Pancreas (tissue), 10 donors: ENCODE data around the gene LUZP2. TPM values are rescaled to one million over a fixed set of nuclear protein-coding genes. Genes with fewer than 3 reads are reported as not detected.
A peak's percentile ranks its signal among the peaks of the same experiment; 100 is the strongest.

ENCODE experiments used
- ATAC-seq, 4 donors: fragments of 200-7000 bp; cut with Tn5 transposase; one replicate each; pipeline versions ENCODE4 v1.8.0 to v1.9.1; 2020; ENCODE audit warnings: mild to moderate bottlenecking in 4 of 4, moderate library complexity in 4 of 4
- DNase-seq, 6 donors: peaks; one replicate each; pipeline ENCODE4 v3.0.0-alpha.2; 2020
- FAIRE-seq: peaks from 2 replicates; lab custom pipeline; 2012; peaks lifted over from hg19 to GRCh38; lab: Jason Lieb, UNC
- H3K27ac ChIP-seq, 4 donors: fragments of 200-600 bp; sonication (generic); 1 replicate in 3 of 4; 2 replicates in 1 of 4; pipeline versions ENCODE4 v1.5.0 to v1.8.0; 2020
- H3K27me3 ChIP-seq, 4 donors: fragments of 200-600 bp; one replicate each; pipeline ENCODE4 v1.8.0; 2021
- H3K36me3 ChIP-seq, 3 donors: fragments of 200-600 bp; sonication (generic) in 1 of 3; one replicate each; pipeline versions ENCODE4 v1.5.0 to v1.8.0; 2020 to 2021
- H3K4me1 ChIP-seq, 3 donors: fragments of 200-600 bp; one replicate each; pipeline ENCODE4 v1.8.0; 2021
- H3K4me3 ChIP-seq, 4 donors: fragments of 200-600 bp; sonication (generic) in 2 of 4; one replicate each; pipeline versions ENCODE4 v1.5.0 to v1.8.0; 2020 to 2021
- H3K9me3 ChIP-seq, 4 donors: fragments of 200-600 bp; one replicate each; pipeline ENCODE4 v1.8.0; 2021
- WGBS, 2 donors: extraction: QIAGEN DNeasy Blood & Tissue Kit; methylation state at CpG; one replicate each; pipeline ENCODE4 v1.1.7; 2013; 5-methylcytosine and 5-hydroxymethylcytosine counted together
- intact Hi-C, 3 donors: fragments of 100-400 bp; cut with DNase I; formaldehyde crosslinking; loops; one replicate each; pipeline versions ENCODE4 v1.11.1 to v1.14.2; 2022
- polyA plus RNA-seq, 2 donors: library from polyadenylated mRNA; stranded (reverse); fragments of 200-250 nt; gene quantifications; one replicate each; pipeline ENCODE4 v1.2.3, GENCODE V29; 2013
- total RNA-seq, 6 donors: library from RNA; stranded (reverse); fragmentation: NEBNext Ultra II Directional in 4 of 6; extraction: Animal tissue kit (Norgen Biotek cat#: 25700) in 4 of 6; gene quantifications; one replicate each; pipeline versions ENCODE4 v1.2.1 to v1.2.4, GENCODE V29; 2021 to 2023
- TF ChIP-seq, protein P1 (sequence below), 4 donors: fragments of 200-600 bp; sonication (generic) in 3 of 4; IDR thresholded peaks; one replicate each; pipeline versions ENCODE4 v1.5.0 to v1.8.0; 2021; ENCODE audit warnings: antibody characterized with exemption in 4 of 4
- donor health status: healthy with polysubstance abuse.
- donor health status: DM: no; HTN: no; CAD: no; lungs with moderate emphysema.
- donor health status: DM: no; HTN: no; CAD: no.
- donor health status: control.
- donor health status: control.
- donor health status: Bipolar disorder and iron deficiency.
- donor health status: DM: yes; HTN: yes; CAD: no.
- donor health status: DM: no; HTN: no; CAD: no.
- donor health status: DM: no; HTN: no; CAD: no.
- donor health status: DM: yes; HTN: yes; CAD: no.

LUZP2 gene
- total and polyA plus RNA-seq, 8 donors = 0.04 to 0.19 (median 0.07) TPM; not detected in 3

DNA sequence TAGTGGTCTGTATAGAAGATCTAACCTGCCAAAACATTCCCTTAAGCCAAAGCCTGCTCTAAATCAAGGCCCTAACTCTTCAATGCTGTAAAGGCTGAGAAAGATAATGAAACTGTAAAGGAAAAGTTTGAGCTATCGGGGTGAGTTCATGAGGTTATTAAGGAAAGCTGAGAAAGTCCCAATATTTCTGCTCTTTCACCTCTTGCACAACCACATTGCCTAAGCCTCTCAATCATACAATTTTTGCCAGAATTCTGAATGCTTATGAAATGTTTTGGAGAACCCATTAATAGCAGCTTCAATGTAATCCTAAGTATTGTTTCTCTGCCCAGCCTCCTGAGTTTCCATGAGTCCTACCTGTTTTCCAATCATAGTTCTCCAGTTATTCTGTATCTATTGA lies 373.2 kb downstream of the LUZP2 start:
- FAIRE-seq = no peak
- 92 to 95% methylated on average over 1 of the region's 1 CpG for WGBS, 2 donors
- Histone ChIP-seq H3K36me3 (no peaks in the 10 kb centered on the region), H3K4me3 (no peak overlapping the region), H3K9me3 (no peaks in the 10 kb centered on the region), H3K4me1 (no peaks in the 10 kb centered on the region), H3K27me3 (no peaks in the 10 kb centered on the region), H3K27ac (no peak overlapping the region)
- no peak for DNase-seq
- intact Hi-C loops = no loop called here
- TF ChIP-seq, protein P1, sequence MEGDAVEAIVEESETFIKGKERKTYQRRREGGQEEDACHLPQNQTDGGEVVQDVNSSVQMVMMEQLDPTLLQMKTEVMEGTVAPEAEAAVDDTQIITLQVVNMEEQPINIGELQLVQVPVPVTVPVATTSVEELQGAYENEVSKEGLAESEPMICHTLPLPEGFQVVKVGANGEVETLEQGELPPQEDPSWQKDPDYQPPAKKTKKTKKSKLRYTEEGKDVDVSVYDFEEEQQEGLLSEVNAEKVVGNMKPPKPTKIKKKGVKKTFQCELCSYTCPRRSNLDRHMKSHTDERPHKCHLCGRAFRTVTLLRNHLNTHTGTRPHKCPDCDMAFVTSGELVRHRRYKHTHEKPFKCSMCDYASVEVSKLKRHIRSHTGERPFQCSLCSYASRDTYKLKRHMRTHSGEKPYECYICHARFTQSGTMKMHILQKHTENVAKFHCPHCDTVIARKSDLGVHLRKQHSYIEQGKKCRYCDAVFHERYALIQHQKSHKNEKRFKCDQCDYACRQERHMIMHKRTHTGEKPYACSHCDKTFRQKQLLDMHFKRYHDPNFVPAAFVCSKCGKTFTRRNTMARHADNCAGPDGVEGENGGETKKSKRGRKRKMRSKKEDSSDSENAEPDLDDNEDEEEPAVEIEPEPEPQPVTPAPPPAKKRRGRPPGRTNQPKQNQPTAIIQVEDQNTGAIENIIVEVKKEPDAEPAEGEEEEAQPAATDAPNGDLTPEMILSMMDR (IDR thresholded peaks at IDR 0.05) = no peak
- ATAC-seq = no peak

DNA sequence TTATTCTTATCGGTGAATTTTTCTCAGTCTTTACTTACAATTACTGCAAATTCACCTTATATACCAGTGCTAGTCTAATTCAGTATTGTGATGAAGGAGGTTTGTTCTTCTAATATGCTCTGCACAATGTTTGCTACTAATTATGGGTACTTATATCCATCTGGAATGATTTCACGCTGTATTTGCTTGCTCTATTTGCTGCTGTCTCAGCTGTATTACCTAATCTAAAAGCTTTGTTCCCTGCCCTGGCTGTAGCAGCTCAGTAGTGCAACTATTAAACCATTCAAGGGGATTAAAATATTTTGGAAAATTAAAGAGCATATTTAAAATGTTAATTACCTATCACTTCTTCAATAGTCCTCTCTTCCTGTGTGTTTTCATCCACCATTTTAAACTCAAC lies 375.3 kb downstream of the LUZP2 start:
- Histone ChIP-seq H3K36me3 (no peaks in the 10 kb centered on the region), H3K9me3 (no peaks in the 10 kb centered on the region), H3K27me3 (no peaks in the 10 kb centered on the region), H3K27ac (no peak overlapping the region), H3K4me3 (no peak overlapping the region), H3K4me1 (no peaks in the 10 kb centered on the region)
- ATAC-seq (no peak), FAIRE-seq (no peak), DNase-seq (no peak)
- intact Hi-C loops = no loop called here
- 80 to 90% methylated on average over 2 of the region's 2 CpGs for WGBS, 2 donors
- TF ChIP-seq, protein P1 (IDR thresholded peaks at IDR 0.05) = no peak

DNA sequence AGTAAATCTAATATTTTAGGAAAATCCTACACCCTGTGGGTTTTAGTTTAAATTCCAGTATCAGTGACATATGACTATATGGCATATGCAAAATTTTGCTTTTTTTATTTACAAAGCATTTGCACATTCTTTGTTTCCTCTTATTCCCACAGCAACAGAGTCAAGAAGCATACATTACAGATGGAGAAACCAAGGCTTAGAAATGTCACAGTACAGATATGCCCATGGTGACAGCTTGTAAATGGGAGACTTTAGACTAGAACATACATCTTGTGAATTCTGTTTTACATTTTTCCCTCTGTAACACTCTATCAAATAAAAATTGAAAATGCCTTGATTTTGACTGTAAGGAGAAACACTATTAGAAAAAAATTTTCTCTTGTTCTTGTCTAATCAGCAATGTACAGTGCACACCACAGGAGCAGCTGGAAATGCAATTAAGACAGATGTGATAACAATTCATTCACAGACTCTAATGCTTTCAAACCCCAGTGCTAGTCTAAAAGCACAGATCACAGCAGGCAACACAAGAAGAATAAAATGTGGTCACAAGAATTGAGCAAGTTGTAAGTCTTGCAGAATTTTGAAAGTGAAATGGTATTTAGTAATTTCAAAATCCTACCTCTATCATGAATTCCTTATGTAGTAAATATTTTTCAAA lies 375.9 kb downstream of the LUZP2 start:
- Histone ChIP-seq H3K4me1 (no peaks in the 10 kb centered on the region), H3K27me3 (no peaks in the 10 kb centered on the region), H3K27ac (no peak overlapping the region), H3K4me3 (no peak overlapping the region), H3K9me3 (no peaks in the 10 kb centered on the region), H3K36me3 (no peaks in the 10 kb centered on the region)
- ATAC-seq (no peak), DNase-seq (no peak), FAIRE-seq (no peak)
- intact Hi-C loops = no loop called here
- TF ChIP-seq, protein P1 (IDR thresholded peaks at IDR 0.05) = no peak

DNA sequence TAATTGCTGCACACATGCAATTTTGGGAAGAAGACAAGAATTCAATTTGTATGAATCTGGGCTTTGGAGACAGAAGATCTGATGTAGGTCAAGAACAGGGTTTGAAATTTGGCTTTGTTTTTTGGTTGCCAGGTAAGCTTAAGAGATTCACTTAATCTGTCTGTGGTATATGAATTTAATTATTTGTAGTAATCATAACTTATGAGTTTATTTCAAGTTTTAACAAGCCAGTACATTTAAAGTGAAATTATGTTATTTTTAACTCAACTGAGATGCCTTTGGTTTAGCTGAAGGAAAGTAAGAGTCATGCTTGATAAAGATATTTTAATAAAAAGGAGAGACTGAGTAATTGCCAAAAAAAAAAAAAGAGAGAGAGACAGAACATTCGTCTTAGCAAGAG lies 384.1 kb downstream of the LUZP2 start:
- DNase-seq (no peak), ATAC-seq (no peak), FAIRE-seq (no peak)
- TF ChIP-seq, protein P1 (IDR thresholded peaks at IDR 0.05) = no peak
- intact Hi-C loops = no loop called here
- H3K9me3 ChIP-seq = no peaks in the 10 kb centered on the region
- no peaks in the 10 kb centered on the region for H3K36me3 ChIP-seq
- H3K27me3 ChIP-seq = no peaks in the 10 kb centered on the region
- 13 to 19% methylated on average over 1 of the region's 1 CpG for WGBS, 2 donors
- peaks cover 0 to 8% (median 2%) of the 10 kb centered on the region in 3 donors for H3K4me1 ChIP-seq
- H3K4me3 ChIP-seq = no peak overlapping the region
- no peak overlapping the region for H3K27ac ChIP-seq

DNA sequence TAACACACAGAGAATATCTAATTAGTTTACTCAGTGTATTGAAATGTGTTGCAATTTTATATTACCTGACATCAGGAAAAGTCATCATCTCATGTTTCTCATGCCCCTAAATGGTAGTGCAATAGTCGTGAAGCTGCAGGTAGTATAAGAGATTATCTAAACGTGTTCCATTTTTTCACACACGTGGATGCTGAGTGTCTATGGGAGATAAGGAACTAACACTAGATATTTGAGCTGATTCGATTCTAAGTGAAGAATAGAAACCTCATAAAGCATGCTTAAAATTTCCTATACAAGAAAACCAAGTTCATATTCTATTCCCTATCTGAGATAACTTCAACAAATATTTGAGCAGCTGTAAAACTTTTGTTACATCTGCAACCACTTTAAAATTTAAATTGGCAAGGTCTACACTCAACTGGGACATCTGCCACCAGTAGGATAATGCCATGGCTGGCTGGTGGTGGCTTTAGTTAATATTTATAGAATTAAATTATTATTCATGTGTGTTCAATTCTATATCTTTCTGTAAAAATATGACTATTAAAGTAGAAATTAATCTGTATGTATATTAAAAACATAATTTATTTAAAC lies 388.8 kb downstream of the LUZP2 start:
- Histone ChIP-seq H3K4me3 (no peak overlapping the region), H3K9me3 (no peaks in the 10 kb centered on the region), H3K36me3 (no peaks in the 10 kb centered on the region), H3K27me3 (no peaks in the 10 kb centered on the region), H3K4me1 (peaks cover 0 to 15% (median 14%) of the 10 kb centered on the region in 3 donors), H3K27ac (no peak overlapping the region)
- intact Hi-C loops = no loop called here
- FAIRE-seq = no peak
- TF ChIP-seq, protein P1 (IDR thresholded peaks at IDR 0.05) = no peak
- WGBS, 2 donors = 28 to 31% methylated on average over 4 of the region's 4 CpGs
- peak; percentile 80 to 90 (median 87) for ATAC-seq
- DNase-seq = peak in 1 of 6 donors; percentile 9
